Pancreas (tissue), 10 donors: Measurements from ENCODE around the gene ZBTB20. TPM values are rescaled to one million over a fixed set of nuclear protein-coding genes. Genes with fewer than 3 reads are reported as not detected.

Source experiments
- ATAC-seq, 4 donors: fragments of 200-7000 bp; cut with Tn5 transposase; one replicate each; pipeline versions ENCODE4 v1.8.0 to v1.9.1; 2020; ENCODE audit warnings: mild to moderate bottlenecking in 4 of 4, moderate library complexity in 4 of 4
- DNase-seq, 6 donors: peaks; one replicate each; pipeline ENCODE4 v3.0.0-alpha.2; 2020
- FAIRE-seq: peaks from 2 replicates; lab custom pipeline; 2012; peaks lifted over from hg19 to GRCh38; lab: Jason Lieb, UNC
- H3K27ac ChIP-seq, 4 donors: fragments of 200-600 bp; sonication (generic); 1 replicate in 3 of 4; 2 replicates in 1 of 4; pipeline versions ENCODE4 v1.5.0 to v1.8.0; 2020
- H3K27me3 ChIP-seq, 4 donors: fragments of 200-600 bp; one replicate each; pipeline ENCODE4 v1.8.0; 2021
- H3K36me3 ChIP-seq, 3 donors: fragments of 200-600 bp; sonication (generic) in 1 of 3; one replicate each; pipeline versions ENCODE4 v1.5.0 to v1.8.0; 2020 to 2021
- H3K4me1 ChIP-seq, 3 donors: fragments of 200-600 bp; one replicate each; pipeline ENCODE4 v1.8.0; 2021
- H3K4me3 ChIP-seq, 4 donors: fragments of 200-600 bp; sonication (generic) in 2 of 4; one replicate each; pipeline versions ENCODE4 v1.5.0 to v1.8.0; 2020 to 2021
- H3K9me3 ChIP-seq, 4 donors: fragments of 200-600 bp; one replicate each; pipeline ENCODE4 v1.8.0; 2021
- CTCF ChIP-seq, 4 donors: fragments of 200-600 bp; sonication (generic) in 3 of 4; IDR thresholded peaks; one replicate each; pipeline versions ENCODE4 v1.5.0 to v1.8.0; 2021; ENCODE audit warnings: antibody characterized with exemption in 4 of 4
- WGBS, 2 donors: extraction: QIAGEN DNeasy Blood & Tissue Kit; methylation state at CpG; one replicate each; pipeline ENCODE4 v1.1.7; 2013; 5-methylcytosine and 5-hydroxymethylcytosine counted together
- intact Hi-C, 3 donors: fragments of 100-400 bp; cut with DNase I; formaldehyde crosslinking; loops; one replicate each; pipeline versions ENCODE4 v1.11.1 to v1.14.2; 2022
- polyA plus RNA-seq, 2 donors: library from polyadenylated mRNA; stranded (reverse); fragments of 200-250 nt; gene quantifications; one replicate each; pipeline ENCODE4 v1.2.3, GENCODE V29; 2013
- total RNA-seq, 6 donors: library from RNA; stranded (reverse); fragmentation: NEBNext Ultra II Directional in 4 of 6; extraction: Animal tissue kit (Norgen Biotek cat#: 25700) in 4 of 6; gene quantifications; one replicate each; pipeline versions ENCODE4 v1.2.1 to v1.2.4, GENCODE V29; 2021 to 2023
- donor health status: healthy with polysubstance abuse.
- donor health status: DM: no; HTN: no; CAD: no; lungs with moderate emphysema.
- donor health status: DM: no; HTN: no; CAD: no.
- donor health status: control.
- donor health status: control.
- donor health status: Bipolar disorder and iron deficiency.
- donor health status: DM: yes; HTN: yes; CAD: no.
- donor health status: DM: no; HTN: no; CAD: no.
- donor health status: DM: no; HTN: no; CAD: no.
- donor health status: DM: yes; HTN: yes; CAD: no.

ZBTB20 gene
- total and polyA plus RNA-seq, 8 donors, result 1.3 to 81.5 (median 43.7) TPM

- H3K4me3 ChIP-seq, result no peak overlapping the region
- H3K27ac ChIP-seq, result no peak overlapping the region
- peak; percentile 37 for FAIRE-seq
- no peaks in the 10 kb centered on the region for H3K9me3 ChIP-seq
- TF ChIP-seq CTCF (IDR thresholded peaks at IDR 0.05), result no peak
- intact Hi-C loops, result no loop called here
- peaks cover 28 to 37% (median 37%) of the 10 kb centered on the region in 3 donors for H3K4me1 ChIP-seq
- no peaks in the 10 kb centered on the region for H3K27me3 ChIP-seq
- no peaks in the 10 kb centered on the region for H3K36me3 ChIP-seq
- ATAC-seq, result no peak
- WGBS, 2 donors, result 40 to 47% methylated on average over 1 of the region's 1 CpG
- DNase-seq, result no peak
Measured at GRCh38 chr3:115095236-115095635, 51.9 kb downstream of the ZBTB20 start.

- TF ChIP-seq CTCF (IDR thresholded peaks at IDR 0.05), result peak; percentile 29 to 64 (median 54)
- Histone ChIP-seq H3K9me3 (no peaks in the 10 kb centered on the region), H3K4me1 (peaks cover 28 to 31% (median 30%) of the 10 kb centered on the region in 3 donors), H3K36me3 (no peaks in the 10 kb centered on the region), H3K4me3 (no peak overlapping the region), H3K27ac (peak overlapping the region in 2 of 4 donors; percentile 4 to 48), H3K27me3 (no peaks in the 10 kb centered on the region)
- ATAC-seq (peak; percentile 84 to 98 (median 98)), FAIRE-seq (peak; percentile 56), DNase-seq (peak in 5 of 6 donors; percentile 49 to 64 (median 56))
- intact Hi-C loops, result no loop called here
- 10 to 13% methylated on average over 4 of the region's 4 CpGs for WGBS, 2 donors
Measured at GRCh38 chr3:115092220-115092791, 54.8 kb downstream of the ZBTB20 start.

DNA sequence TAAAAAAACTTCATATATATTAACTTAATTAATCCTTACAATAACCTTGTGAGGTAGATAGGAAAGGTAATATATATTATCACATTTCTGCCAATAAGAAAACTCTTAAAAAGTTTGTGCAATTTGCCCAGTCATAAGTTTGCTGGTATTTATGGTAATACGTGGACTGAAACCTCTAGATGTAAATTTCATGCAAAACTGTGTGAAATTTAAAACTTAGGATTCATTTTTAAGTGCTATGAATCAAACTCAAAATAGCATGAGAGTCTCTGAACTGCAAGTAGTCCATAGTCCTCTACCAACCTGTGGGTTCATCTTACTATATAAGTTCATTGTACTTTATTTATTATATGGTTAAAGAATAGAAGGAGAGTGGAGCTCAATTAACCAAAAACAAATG, 56.4 kb downstream of the ZBTB20 start:
- no peak for DNase-seq
- Histone ChIP-seq H3K27me3 (no peaks in the 10 kb centered on the region), H3K9me3 (no peaks in the 10 kb centered on the region), H3K4me1 (peaks cover 17 to 22% (median 21%) of the 10 kb centered on the region in 3 donors), H3K36me3 (no peaks in the 10 kb centered on the region), H3K4me3 (no peak overlapping the region), H3K27ac (no peak overlapping the region)
- no peak for FAIRE-seq
- TF ChIP-seq CTCF (IDR thresholded peaks at IDR 0.05), result no peak
- ATAC-seq, result no peak
- intact Hi-C loops, result no loop called here
- WGBS, 2 donors, result 84 to 88% methylated on average over 1 of the region's 1 CpG

- Histone ChIP-seq H3K27ac (no peak overlapping the region), H3K27me3 (no peaks in the 10 kb centered on the region), H3K36me3 (no peaks in the 10 kb centered on the region), H3K9me3 (no peaks in the 10 kb centered on the region), H3K4me3 (no peak overlapping the region), H3K4me1 (peaks cover 11 to 12% (median 12%) of the 10 kb centered on the region in 3 donors)
- no peak for TF ChIP-seq CTCF (IDR thresholded peaks at IDR 0.05)
- FAIRE-seq, result no peak
- intact Hi-C loops, result no loop called here
- DNase-seq, result no peak
- WGBS, 2 donors, result 92 to 95% methylated on average over 2 of the region's 2 CpGs
- no peak for ATAC-seq
Measured at GRCh38 chr3:115089481-115089880, 57.6 kb downstream of the ZBTB20 start.

DNA sequence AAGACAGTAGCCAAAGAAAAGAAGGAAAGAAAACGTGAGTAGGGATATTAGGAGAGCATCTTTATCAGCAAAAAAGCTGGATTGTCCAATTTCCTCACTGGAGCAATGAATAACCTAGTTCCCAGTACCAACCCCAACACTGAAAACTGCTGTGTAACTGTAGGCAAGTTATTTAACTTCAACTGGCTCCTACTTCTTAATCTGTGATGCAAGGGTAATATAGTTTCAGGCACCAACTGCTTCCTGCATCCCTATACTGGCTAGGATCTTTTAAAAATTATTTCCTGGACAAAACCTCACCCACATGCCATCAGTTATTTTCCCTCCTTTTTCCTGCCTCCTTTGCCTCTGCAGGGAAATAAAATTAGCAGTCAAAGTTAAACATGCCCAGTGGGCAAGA, 59.6 kb downstream of the ZBTB20 start:
- ATAC-seq (no peak), FAIRE-seq (no peak), DNase-seq (no peak)
- no peaks in the 10 kb centered on the region for H3K27me3 ChIP-seq
- H3K27ac ChIP-seq, result no peak overlapping the region
- H3K4me3 ChIP-seq, result no peak overlapping the region
- H3K36me3 ChIP-seq, result no peaks in the 10 kb centered on the region
- WGBS, 2 donors, result 64 to 74% methylated on average over 1 of the region's 1 CpG
- H3K9me3 ChIP-seq, result no peaks in the 10 kb centered on the region
- no peak for TF ChIP-seq CTCF (IDR thresholded peaks at IDR 0.05)
- intact Hi-C loops, result no loop called here
- peaks cover 9 to 12% (median 12%) of the 10 kb centered on the region in 3 donors for H3K4me1 ChIP-seq
